GM23338 (cell line): ENCODE data around the gene PDXK. TPM values are rescaled to one million over a fixed set of nuclear protein-coding genes. Genes with fewer than 3 reads are reported as not detected.

ENCODE experiments used
- ATAC-seq: fragments of 200-7000 bp; cut with Tn5 transposase; 3 replicates; pipeline ENCODE4 v1.9.1; 2020
- DNase-seq: peaks from one replicate; pipeline ENCODE4 v3.0.0-alpha.2; 2015; ENCODE audit warnings: low spot score
- H2AFZ ChIP-seq: fragments of 200-600 bp; sonication (generic); 2 replicates; pipeline ENCODE4 v1.8.0; 2016; ENCODE audit warnings: antibody characterized with exemption, mild to moderate bottlenecking, moderate library complexity
- H3F3A ChIP-seq: fragments of 200-600 bp; sonication (generic); replicated peaks from 2 replicates; pipeline ENCODE4 v1.8.0; 2017; ENCODE audit warnings: antibody characterized with exemption, mixed run types, low read depth
- H3K27ac ChIP-seq: fragments of 200-600 bp; sonication (generic); 2 replicates; pipeline ENCODE4 v1.6.1; 2016; ENCODE audit warnings: low read depth
- H3K27me3 ChIP-seq: fragments of 200-600 bp; sonication (generic); 2 replicates; pipeline ENCODE4 v1.8.0; 2016; ENCODE audit warnings: mild to moderate bottlenecking, mixed run types, moderate library complexity; ENCODE audit not compliant: insufficient read depth
- H3K36me3 ChIP-seq: fragments of 200-600 bp; sonication (generic); 2 replicates; pipeline ENCODE4 v1.8.0; 2016; ENCODE audit warnings: mild to moderate bottlenecking; ENCODE audit not compliant: insufficient read depth
- H3K4me1 ChIP-seq: fragments of 200-600 bp; sonication (generic); 2 replicates; pipeline ENCODE4 v1.8.0; 2016; ENCODE audit warnings: mild to moderate bottlenecking, moderate library complexity; ENCODE audit not compliant: insufficient read depth
- H3K4me2 ChIP-seq: fragments of 200-600 bp; sonication (generic); 2 replicates; pipeline ENCODE4 v1.7.1; 2017; ENCODE audit warnings: mixed run types
- H3K4me3 ChIP-seq: fragments of 200-600 bp; sonication (generic); 2 replicates; pipeline ENCODE4 v1.6.1; 2016; ENCODE audit warnings: mixed run types
- H3K79me2 ChIP-seq: fragments of 200-600 bp; sonication (generic); replicated peaks from 2 replicates; pipeline ENCODE4 v1.8.0; 2017; ENCODE audit warnings: mild to moderate bottlenecking; ENCODE audit not compliant: insufficient read depth
- H3K9me2 ChIP-seq: fragments of 200-600 bp; sonication (generic); 2 replicates; pipeline ENCODE4 v1.8.0; 2017; ENCODE audit not compliant: insufficient read depth
- H4K20me1 ChIP-seq: fragments of 200-600 bp; sonication (generic); replicated peaks from 2 replicates; pipeline ENCODE4 v1.8.0; 2017; ENCODE audit warnings: mild to moderate bottlenecking; ENCODE audit not compliant: insufficient read depth
- H3K27ac Mint-ChIP-seq: 2 replicates; pipeline ENCODE4 v1.8.0; 2020; ENCODE audit warnings: inconsistent platforms, mild to moderate bottlenecking, moderate library complexity, mixed read lengths
- H3K27me3 Mint-ChIP-seq: 3 replicates; pipeline ENCODE4 v1.8.0; 2022; ENCODE audit warnings: low read depth, mild to moderate bottlenecking, moderate library complexity, mixed read lengths, inconsistent platforms; ENCODE audit not compliant: insufficient read depth, poor library complexity
- H3K36me3 Mint-ChIP-seq: 3 replicates; pipeline ENCODE4 v1.8.0; 2021; ENCODE audit warnings: low read depth, mild to moderate bottlenecking, inconsistent platforms, moderate library complexity, mixed read lengths
- H3K4me1 Mint-ChIP-seq: 3 replicates; pipeline ENCODE4 v1.8.0; 2020; ENCODE audit warnings: mild to moderate bottlenecking, inconsistent platforms, mixed read lengths
- H3K4me3 Mint-ChIP-seq: 3 replicates; pipeline ENCODE4 v1.8.0; 2021; ENCODE audit warnings: moderate library complexity, mild to moderate bottlenecking, inconsistent platforms, mixed read lengths
- H3K9me3 Mint-ChIP-seq: 3 replicates; pipeline ENCODE4 v1.8.0; 2020; ENCODE audit warnings: moderate library complexity, mild to moderate bottlenecking, inconsistent platforms, mixed read lengths
- CREB1 ChIP-seq: fragments of 250-450 bp; sonication (Bioruptor Pico); IDR thresholded peaks from 2 replicates; pipeline ENCODE4 v1.5.0; 2020; ENCODE audit warnings: low read depth, mild to moderate bottlenecking, moderate library complexity
- ETS1 ChIP-seq: IDR thresholded peaks from 2 replicates; pipeline ENCODE4 v1.6.1; 2016; ENCODE audit warnings: antibody characterized with exemption
- EZH2 ChIP-seq: fragments of 200-600 bp; sonication (generic); IDR thresholded peaks from one replicate; pipeline ENCODE4 v1.8.0; 2017; ENCODE audit warnings: antibody characterized with exemption, mild to moderate bottlenecking, low read depth; ENCODE audit not compliant: unreplicated experiment
- EZH2phosphoT487 ChIP-seq: fragments of 200-600 bp; sonication (generic); IDR thresholded peaks from one replicate; pipeline ENCODE4 v1.8.1; 2018; ENCODE audit warnings: antibody characterized with exemption; ENCODE audit not compliant: unreplicated experiment
- JUNB ChIP-seq: IDR thresholded peaks from one replicate; pipeline ENCODE4 v1.6.1; 2016; ENCODE audit warnings: antibody characterized with exemption; ENCODE audit not compliant: unreplicated experiment
- NANOG ChIP-seq: IDR thresholded peaks from 2 replicates; pipeline ENCODE4 v1.6.1; 2016; ENCODE audit warnings: antibody characterized with exemption, borderline replicate concordance
- REST ChIP-seq: IDR thresholded peaks from one replicate; pipeline ENCODE4 v1.6.1; 2018; ENCODE audit warnings: antibody characterized with exemption; ENCODE audit not compliant: unreplicated experiment
- STAT1 ChIP-seq: IDR thresholded peaks from one replicate; pipeline ENCODE4 v1.6.1; 2016; ENCODE audit warnings: antibody characterized with exemption; ENCODE audit not compliant: unreplicated experiment
- ZNF114 ChIP-seq: fragments of 250-450 bp; sonication (Bioruptor Pico); IDR thresholded peaks from 2 replicates; pipeline ENCODE4 v1.5.0; 2020; ENCODE audit warnings: mild to moderate bottlenecking, moderate library complexity
- ZNF331 ChIP-seq: fragments of 250-450 bp; sonication (Bioruptor Pico); IDR thresholded peaks from 2 replicates; pipeline ENCODE4 v1.5.0; 2020; ENCODE audit warnings: low read depth, mild to moderate bottlenecking, moderate library complexity
- polyA plus RNA-seq: library from polyadenylated mRNA; unstranded; fragments of >200 nt; fragmentation: Nextera tagmentation; extraction: Ambion mirVana; gene quantifications from 2 replicates; pipeline ENCODE4 v1.2.1, GENCODE V29; 2016
- total RNA-seq: library from RNA; depleted of rRNA; stranded (reverse); fragments of >200 nt; shearing (Covaris generic); gene quantifications from 2 replicates; pipeline ENCODE4 v1.2.3, GENCODE V29; 2014

The PDXK gene
- total and polyA plus RNA-seq, 2 experiments from 2014 or later, result 53.2 to 66.3 TPM

DNA sequence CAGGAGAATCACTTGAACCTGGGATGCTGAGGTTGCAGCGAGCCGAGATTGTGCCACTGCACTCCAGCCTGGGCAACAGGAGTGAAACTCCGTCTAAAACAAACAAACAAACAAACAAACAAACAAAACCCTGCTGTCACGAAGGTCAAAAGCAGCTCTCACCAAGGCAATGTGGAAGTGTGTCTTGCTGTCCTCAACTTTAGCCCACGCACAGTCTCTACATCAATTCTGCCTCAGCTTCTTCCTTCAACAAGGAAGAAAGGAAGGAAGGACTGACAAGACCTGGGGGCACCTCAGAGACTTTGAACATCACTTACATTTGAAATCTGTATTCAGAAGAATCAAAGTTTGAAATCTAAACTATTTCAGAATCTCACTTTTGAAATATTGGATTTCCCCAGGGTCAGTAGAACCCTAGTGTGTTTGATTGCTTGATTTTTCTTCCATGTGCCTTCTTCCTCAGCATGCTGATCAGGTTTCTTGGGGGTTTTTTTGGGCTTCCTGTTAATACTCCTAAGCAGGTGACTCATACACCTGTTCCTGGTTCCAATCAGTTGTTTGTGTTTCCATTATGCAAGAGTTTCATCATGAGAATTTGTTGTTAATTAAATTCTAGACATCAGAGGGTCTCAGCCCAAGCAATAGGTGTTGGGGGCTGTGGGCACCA lies 63.6 kb downstream of the PDXK start:
- Histone ChIP-seq H3K27me3 (no peaks in the 10 kb centered on the region), H3K36me3 (no peaks in the 10 kb centered on the region), H4K20me1 (no peaks in the 10 kb centered on the region), H3K4me3 (no peak overlapping the region), H3K79me2 (no peaks in the 10 kb centered on the region), H2AFZ (no peak overlapping the region), H3K27ac (no peak overlapping the region), H3K9me2 (no peaks in the 10 kb centered on the region), H3K4me1 (no peaks in the 10 kb centered on the region; the same call in 1 of the 2 replicates), H3F3A (peaks cover 4% of the 10 kb centered on the region; the same call in 1 of the 2 replicates), H3K4me2 (no peak overlapping the region)
- H3K4me3 Mint-ChIP-seq, result no peak overlapping the region
- H3K27ac Mint-ChIP-seq, result no peak overlapping the region
- H3K4me1 Mint-ChIP-seq, result peaks cover 13% of the 10 kb centered on the region
- TF ChIP-seq EZH2phosphoT487, result no peak
- no peak for TF ChIP-seq CREB1
- TF ChIP-seq EZH2, result no peak
- TF ChIP-seq ZNF331 (CRISPR knock-in tag), result no peak
- no peak for TF ChIP-seq ETS1
- TF ChIP-seq NANOG, result no peak
- TF ChIP-seq ZNF114, result no peak
- TF ChIP-seq JUNB, result no peak
- no peak for TF ChIP-seq STAT1
- TF ChIP-seq REST, result no peak
- no peaks in the 10 kb centered on the region; the same call in 2 of the 3 replicates for H3K36me3 Mint-ChIP-seq
- ATAC-seq (no peak), DNase-seq (no peak)
- peaks cover 3% of the 10 kb centered on the region; the same call in 2 of the 3 replicates for H3K9me3 Mint-ChIP-seq
- peaks cover 14% of the 10 kb centered on the region for H3K27me3 Mint-ChIP-seq

DNA sequence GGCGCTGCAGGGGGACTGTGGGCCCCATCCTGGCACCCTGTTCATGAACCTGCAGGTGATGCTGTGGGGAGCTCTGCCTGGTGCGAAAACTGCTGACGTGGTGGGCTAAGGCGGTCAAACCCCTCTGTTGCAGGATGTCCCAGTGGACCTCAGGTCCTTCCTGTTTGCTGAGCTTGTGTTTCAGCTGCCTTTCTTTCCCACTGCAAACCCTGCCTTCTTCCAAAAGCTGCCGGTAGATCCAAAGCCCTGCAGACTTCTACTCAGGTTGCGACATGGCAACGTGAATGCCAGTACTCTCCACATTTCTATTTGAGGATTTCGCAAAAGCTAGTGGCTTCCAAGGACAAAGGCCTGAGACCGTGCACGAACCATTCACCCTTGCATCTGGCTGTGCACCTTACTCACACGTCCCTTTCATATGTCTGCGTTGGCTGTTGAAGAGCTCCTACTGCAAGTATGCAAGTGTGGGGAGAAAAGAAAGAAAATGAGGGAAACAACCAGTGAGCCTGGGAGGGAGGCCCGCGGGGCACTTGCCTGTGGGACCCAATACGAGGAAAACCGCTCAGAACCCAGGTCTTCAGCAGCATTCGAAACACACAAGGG lies 64.3 kb downstream of the PDXK start:
- no peaks in the 10 kb centered on the region for H3K79me2 ChIP-seq
- Mint-ChIP-seq H3K9me3 (peaks cover 3% of the 10 kb centered on the region; the same call in 1 of the 3 replicates), H3K36me3 (no peaks in the 10 kb centered on the region; the same call in 2 of the 3 replicates), H3K4me1 (peaks cover 11% of the 10 kb centered on the region), H3K27me3 (peaks cover 13% of the 10 kb centered on the region), H3K27ac (no peak overlapping the region), H3K4me3 (no peak overlapping the region)
- H4K20me1 ChIP-seq, result no peaks in the 10 kb centered on the region
- no peak overlapping the region for H3K4me2 ChIP-seq
- no peak overlapping the region for H3K27ac ChIP-seq
- no peak overlapping the region for H2AFZ ChIP-seq
- H3K4me1 ChIP-seq, result no peaks in the 10 kb centered on the region; the same call in 1 of the 2 replicates
- H3K9me2 ChIP-seq, result no peaks in the 10 kb centered on the region
- H3K4me3 ChIP-seq, result no peak overlapping the region
- DNase-seq (no peak), ATAC-seq (no peak)
- H3F3A ChIP-seq, result peaks cover 4% of the 10 kb centered on the region; the same call in 1 of the 2 replicates
- no peaks in the 10 kb centered on the region for H3K36me3 ChIP-seq
- H3K27me3 ChIP-seq, result no peaks in the 10 kb centered on the region
- TF ChIP-seq EZH2, result no peak
- no peak for TF ChIP-seq ZNF114
- no peak for TF ChIP-seq EZH2phosphoT487
- no peak for TF ChIP-seq STAT1
